ENCODE data around the gene CDH4. TPM values are rescaled to one million over a fixed set of nuclear protein-coding genes. Genes with fewer than 3 reads are reported as not detected.

CDH4 gene
- total RNA-seq, 1 experiment from 2014 or later: 5.3 TPM

- POLR2A ChIA-PET: no interaction called here
- DNase-seq (ENCODE audit: low spot score) (no peak), ATAC-seq (no peak)
- peaks cover 9% of the 10 kb centered on the region for H3K27me3 Mint-ChIP-seq (ENCODE audit: low read depth)
- no peaks in the 10 kb centered on the region; the same call in 1 of the 2 replicates for H3K36me3 Mint-ChIP-seq
- peaks cover 8% of the 10 kb centered on the region for H3K9me3 Mint-ChIP-seq
- CTCF ChIA-PET: interaction anchor here (1.2 to 1.5 kb wide), 2 partner anchors 149 to 288 kb away, joined by 3 read pairs; no protein-coding TSS in a partner anchor
- H3K27ac Mint-ChIP-seq: peak overlapping the region; percentile 60
- peaks cover 38% of the 10 kb centered on the region for H3K4me1 Mint-ChIP-seq
- H3K4me3 Mint-ChIP-seq: no peak overlapping the region
- TF ChIP-seq RORB (CRISPR knock-in tag; IDR thresholded peaks at IDR 0.05) (no peak), FOXJ3 (CRISPR knock-in tag; IDR thresholded peaks at IDR 0.05; ENCODE audit: borderline replicate concordance) (no peak), ZSCAN18 (CRISPR knock-in tag; IDR thresholded peaks at IDR 0.05) (no peak), PREB (CRISPR knock-in tag; IDR thresholded peaks at IDR 0.05; ENCODE audit: borderline replicate concordance) (no peak), SMAD4 (CRISPR knock-in tag; IDR thresholded peaks at IDR 0.05) (no peak), E2F5 (CRISPR knock-in tag; IDR thresholded peaks at IDR 0.05) (no peak)
Observed at GRCh38 chr20:61516346-61517208, 264.5 kb downstream of the CDH4 start.

DNA sequence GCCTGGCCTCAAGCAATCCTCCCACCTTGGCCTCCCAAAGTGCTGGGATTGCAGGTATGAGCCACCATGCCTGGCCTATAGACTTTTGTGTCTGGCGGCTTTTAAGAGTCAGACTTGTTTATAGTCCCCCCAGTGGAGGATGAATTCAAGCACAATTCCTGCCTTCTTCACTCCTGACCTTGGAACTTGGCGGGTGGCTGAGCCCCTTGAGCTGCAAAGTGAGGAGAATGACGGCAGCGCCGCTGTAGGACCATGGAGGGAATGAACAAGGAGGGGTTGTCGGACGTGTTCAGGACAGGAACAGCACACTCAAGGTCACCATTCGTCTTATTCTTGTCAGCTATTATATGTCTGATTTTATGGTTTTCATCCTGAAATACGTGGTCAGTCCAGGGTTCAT is 265.4 kb downstream of the CDH4 start:
- peaks cover 42% of the 10 kb centered on the region for H3K4me1 Mint-ChIP-seq
- H3K27me3 Mint-ChIP-seq (ENCODE audit: low read depth): peaks cover 9% of the 10 kb centered on the region
- no peak for DNase-seq (ENCODE audit: low spot score)
- H3K4me3 Mint-ChIP-seq: no peak overlapping the region
- CTCF ChIA-PET: interaction anchor here (0.8 to 1.5 kb wide), 2 partner anchors 14 to 288 kb away, joined by 3 read pairs; no protein-coding TSS in a partner anchor
- no peak for TF ChIP-seq AFF4 (CRISPR knock-in tag; IDR thresholded peaks at IDR 0.05; ENCODE audit: borderline replicate concordance)
- no peak for TF ChIP-seq ZNF219 (CRISPR knock-in tag; IDR thresholded peaks at IDR 0.05; ENCODE audit: borderline replicate concordance)
- TF ChIP-seq NR3C1 (CRISPR knock-in tag; conservative IDR thresholded peaks at IDR 0.05; ENCODE audit: low read depth): no peak
- TF ChIP-seq FOXP1 (CRISPR knock-in tag; IDR thresholded peaks at IDR 0.05; ENCODE audit: borderline replicate concordance): no peak
- no peak for TF ChIP-seq JUN (CRISPR knock-in tag; IDR thresholded peaks at IDR 0.05)
- TF ChIP-seq, protein P1, sequence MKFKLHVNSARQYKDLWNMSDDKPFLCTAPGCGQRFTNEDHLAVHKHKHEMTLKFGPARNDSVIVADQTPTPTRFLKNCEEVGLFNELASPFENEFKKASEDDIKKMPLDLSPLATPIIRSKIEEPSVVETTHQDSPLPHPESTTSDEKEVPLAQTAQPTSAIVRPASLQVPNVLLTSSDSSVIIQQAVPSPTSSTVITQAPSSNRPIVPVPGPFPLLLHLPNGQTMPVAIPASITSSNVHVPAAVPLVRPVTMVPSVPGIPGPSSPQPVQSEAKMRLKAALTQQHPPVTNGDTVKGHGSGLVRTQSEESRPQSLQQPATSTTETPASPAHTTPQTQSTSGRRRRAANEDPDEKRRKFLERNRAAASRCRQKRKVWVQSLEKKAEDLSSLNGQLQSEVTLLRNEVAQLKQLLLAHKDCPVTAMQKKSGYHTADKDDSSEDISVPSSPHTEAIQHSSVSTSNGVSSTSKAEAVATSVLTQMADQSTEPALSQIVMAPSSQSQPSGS (CRISPR knock-in tag; IDR thresholded peaks at IDR 0.05; ENCODE audit: borderline replicate concordance, low read depth): no peak
- TF ChIP-seq NR2C2 (CRISPR knock-in tag; IDR thresholded peaks at IDR 0.05): no peak
- ATAC-seq: no peak
- no peaks in the 10 kb centered on the region; the same call in 1 of the 2 replicates for H3K36me3 Mint-ChIP-seq
- H3K27ac Mint-ChIP-seq: no peak overlapping the region
- POLR2A ChIA-PET: no interaction called here
- H3K9me3 Mint-ChIP-seq: peaks cover 8% of the 10 kb centered on the region
